ENCODE measurements around the gene DNAJC5G. TPM values are rescaled to one million over a fixed set of nuclear protein-coding genes. Genes with fewer than 3 reads are reported as not detected.
"Not testable (repeated sequence)": the region's sequence is repeated elsewhere in the genome, so short reads cannot be mapped to it uniquely, and the experiment has no call there.

Gene DNAJC5G
- polyA plus RNA-seq, 1 of the 3 experiments (the other 2 are of a cell fraction): 0.18 TPM

DNA sequence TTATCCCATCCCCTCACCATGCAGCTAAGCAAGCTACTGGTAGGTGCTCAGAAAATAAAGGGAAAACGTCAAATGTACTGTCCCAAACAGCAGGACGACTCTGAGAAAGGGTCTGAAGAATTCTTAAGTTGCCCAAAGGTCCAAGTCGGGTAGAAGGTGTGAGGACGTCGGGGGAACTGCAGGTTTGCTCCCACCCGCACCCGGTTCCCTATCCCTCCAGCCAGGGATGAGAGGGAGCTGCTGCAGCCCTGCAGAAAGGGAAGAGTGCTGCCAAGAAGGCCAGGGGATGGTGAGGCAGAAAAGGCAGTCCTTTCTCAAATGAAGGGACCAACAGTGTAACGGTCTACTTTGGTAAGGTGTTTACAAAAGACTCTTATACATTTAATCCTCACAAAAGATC lies 39.9 kb downstream of the DNAJC5G start (continued):
- TF ChIP-seq, protein P1, sequence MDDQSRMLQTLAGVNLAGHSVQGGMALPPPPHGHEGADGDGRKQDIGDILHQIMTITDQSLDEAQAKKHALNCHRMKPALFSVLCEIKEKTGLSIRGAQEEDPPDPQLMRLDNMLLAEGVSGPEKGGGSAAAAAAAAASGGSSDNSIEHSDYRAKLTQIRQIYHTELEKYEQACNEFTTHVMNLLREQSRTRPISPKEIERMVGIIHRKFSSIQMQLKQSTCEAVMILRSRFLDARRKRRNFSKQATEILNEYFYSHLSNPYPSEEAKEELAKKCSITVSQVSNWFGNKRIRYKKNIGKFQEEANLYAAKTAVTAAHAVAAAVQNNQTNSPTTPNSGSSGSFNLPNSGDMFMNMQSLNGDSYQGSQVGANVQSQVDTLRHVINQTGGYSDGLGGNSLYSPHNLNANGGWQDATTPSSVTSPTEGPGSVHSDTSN (IDR thresholded peaks at IDR 0.05): no peak
- TF ChIP-seq, protein P2, sequence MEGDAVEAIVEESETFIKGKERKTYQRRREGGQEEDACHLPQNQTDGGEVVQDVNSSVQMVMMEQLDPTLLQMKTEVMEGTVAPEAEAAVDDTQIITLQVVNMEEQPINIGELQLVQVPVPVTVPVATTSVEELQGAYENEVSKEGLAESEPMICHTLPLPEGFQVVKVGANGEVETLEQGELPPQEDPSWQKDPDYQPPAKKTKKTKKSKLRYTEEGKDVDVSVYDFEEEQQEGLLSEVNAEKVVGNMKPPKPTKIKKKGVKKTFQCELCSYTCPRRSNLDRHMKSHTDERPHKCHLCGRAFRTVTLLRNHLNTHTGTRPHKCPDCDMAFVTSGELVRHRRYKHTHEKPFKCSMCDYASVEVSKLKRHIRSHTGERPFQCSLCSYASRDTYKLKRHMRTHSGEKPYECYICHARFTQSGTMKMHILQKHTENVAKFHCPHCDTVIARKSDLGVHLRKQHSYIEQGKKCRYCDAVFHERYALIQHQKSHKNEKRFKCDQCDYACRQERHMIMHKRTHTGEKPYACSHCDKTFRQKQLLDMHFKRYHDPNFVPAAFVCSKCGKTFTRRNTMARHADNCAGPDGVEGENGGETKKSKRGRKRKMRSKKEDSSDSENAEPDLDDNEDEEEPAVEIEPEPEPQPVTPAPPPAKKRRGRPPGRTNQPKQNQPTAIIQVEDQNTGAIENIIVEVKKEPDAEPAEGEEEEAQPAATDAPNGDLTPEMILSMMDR (IDR thresholded peaks at IDR 0.05): no peak
- TF ChIP-seq YY1 (IDR thresholded peaks at IDR 0.05; ENCODE audit: low read depth) (no peak), FOSL2 (IDR thresholded peaks at IDR 0.05; ENCODE audit: borderline replicate concordance, low read depth) (no peak), SMC3 (IDR thresholded peaks at IDR 0.05; ENCODE audit: low read depth, low read length) (no peak)
- TF ChIP-seq, protein P3, sequence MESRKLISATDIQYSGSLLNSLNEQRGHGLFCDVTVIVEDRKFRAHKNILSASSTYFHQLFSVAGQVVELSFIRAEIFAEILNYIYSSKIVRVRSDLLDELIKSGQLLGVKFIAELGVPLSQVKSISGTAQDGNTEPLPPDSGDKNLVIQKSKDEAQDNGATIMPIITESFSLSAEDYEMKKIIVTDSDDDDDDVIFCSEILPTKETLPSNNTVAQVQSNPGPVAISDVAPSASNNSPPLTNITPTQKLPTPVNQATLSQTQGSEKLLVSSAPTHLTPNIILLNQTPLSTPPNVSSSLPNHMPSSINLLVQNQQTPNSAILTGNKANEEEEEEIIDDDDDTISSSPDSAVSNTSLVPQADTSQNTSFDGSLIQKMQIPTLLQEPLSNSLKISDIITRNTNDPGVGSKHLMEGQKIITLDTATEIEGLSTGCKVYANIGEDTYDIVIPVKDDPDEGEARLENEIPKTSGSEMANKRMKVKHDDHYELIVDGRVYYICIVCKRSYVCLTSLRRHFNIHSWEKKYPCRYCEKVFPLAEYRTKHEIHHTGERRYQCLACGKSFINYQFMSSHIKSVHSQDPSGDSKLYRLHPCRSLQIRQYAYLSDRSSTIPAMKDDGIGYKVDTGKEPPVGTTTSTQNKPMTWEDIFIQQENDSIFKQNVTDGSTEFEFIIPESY (IDR thresholded peaks at IDR 0.05; ENCODE audit: borderline replicate concordance, low read depth): no peak

DNA sequence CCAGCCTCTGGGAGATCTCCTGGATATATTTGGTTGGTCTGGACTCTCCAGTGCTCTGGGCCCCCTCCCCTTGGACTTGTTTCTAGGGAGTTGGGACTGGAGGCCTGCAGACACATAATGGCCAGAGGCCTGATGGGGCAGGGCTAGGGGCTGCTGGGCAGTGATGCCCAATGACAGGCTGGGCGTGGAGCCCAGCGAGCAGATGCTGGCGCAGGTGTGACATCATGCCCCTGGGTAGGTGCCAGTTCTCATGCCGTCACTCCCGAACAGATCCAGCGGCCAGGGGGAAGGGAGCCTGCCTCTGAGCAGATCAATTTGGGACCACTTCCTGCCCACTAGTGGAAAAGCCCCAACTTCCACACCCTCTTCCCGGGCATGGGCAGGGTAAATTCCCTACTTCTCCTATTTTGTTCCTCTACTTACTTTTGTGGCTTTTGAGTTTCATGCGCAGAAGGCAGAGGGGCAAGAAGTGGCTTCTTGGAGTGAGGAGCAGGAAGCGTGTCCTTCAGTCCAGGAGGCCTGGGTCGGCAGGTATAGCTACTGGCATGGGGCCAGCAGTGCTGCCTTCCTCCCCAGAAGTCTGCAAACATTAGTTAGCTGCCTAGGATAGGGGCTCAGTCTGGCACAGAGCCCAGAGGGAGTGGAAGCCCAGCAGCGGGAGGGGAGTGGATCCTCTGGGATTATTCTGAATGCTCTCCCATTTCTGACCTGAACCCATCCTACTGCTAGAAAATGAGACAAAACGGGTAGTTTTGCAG lies 41.6 kb downstream of the DNAJC5G start:
- Histone ChIP-seq H3K4me1 (ENCODE audit: control insufficient read depth in 1 of 2, insufficient read depth in 2 of 2, low read depth in 1 of 2, low read length in 1 of 2) (peaks cover 9 to 21% of the 10 kb centered on the region in 2 experiments; a peak in 3 of 4 replicates), H3K36me3 (replicated peaks in 1 of 2; ENCODE audit: control insufficient read depth in 1 of 2, insufficient read depth in 2 of 2, low read length in 1 of 2) (peaks cover 0 to 16% of the 10 kb centered on the region in 2 experiments), H3K27me3 (ENCODE audit: insufficient read depth) (no peaks in the 10 kb centered on the region), H3K9me3 (no peaks in the 10 kb centered on the region), H3K4me3 (ENCODE audit: low read depth in 2 of 2, low read length in 1 of 2) (no peak overlapping the region), H3K27ac (ENCODE audit: low read depth in 2 of 2, low read length in 1 of 2) (no peak overlapping the region), H3K9ac (no peak overlapping the region), H3K79me2 (ENCODE audit: insufficient read depth) (peaks cover 17% of the 10 kb centered on the region; the same call in 1 of the 2 replicates), H3K9me2 (no peaks in the 10 kb centered on the region), H3F3A (replicated peaks; ENCODE audit: insufficient read depth) (peaks cover 13% of the 10 kb centered on the region), H4K20me1 (ENCODE audit: insufficient read depth) (no peaks in the 10 kb centered on the region), H2AFZ (ENCODE audit: low read depth) (no peak overlapping the region), H3K4me2 (no peak overlapping the region)
- no peak for TF ChIP-seq EP300 (IDR thresholded peaks at IDR 0.05; ENCODE audit: borderline replicate concordance in 1 of 2, low read depth in 1 of 2, low read length in 1 of 2)
- TF ChIP-seq, protein P4, sequence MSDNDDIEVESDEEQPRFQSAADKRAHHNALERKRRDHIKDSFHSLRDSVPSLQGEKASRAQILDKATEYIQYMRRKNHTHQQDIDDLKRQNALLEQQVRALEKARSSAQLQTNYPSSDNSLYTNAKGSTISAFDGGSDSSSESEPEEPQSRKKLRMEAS (IDR thresholded peaks at IDR 0.05; ENCODE audit: low read depth): no peak
- TF ChIP-seq YY1 (IDR thresholded peaks at IDR 0.05; ENCODE audit: low read depth): no peak
- TF ChIP-seq, protein P5, sequence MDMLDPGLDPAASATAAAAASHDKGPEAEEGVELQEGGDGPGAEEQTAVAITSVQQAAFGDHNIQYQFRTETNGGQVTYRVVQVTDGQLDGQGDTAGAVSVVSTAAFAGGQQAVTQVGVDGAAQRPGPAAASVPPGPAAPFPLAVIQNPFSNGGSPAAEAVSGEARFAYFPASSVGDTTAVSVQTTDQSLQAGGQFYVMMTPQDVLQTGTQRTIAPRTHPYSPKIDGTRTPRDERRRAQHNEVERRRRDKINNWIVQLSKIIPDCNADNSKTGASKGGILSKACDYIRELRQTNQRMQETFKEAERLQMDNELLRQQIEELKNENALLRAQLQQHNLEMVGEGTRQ (IDR thresholded peaks at IDR 0.05; ENCODE audit: borderline replicate concordance, low read depth, low read length): no peak
- no peak for TF ChIP-seq RAD21 (IDR thresholded peaks at IDR 0.05; ENCODE audit: low read length)
- TF ChIP-seq ELF1 (IDR thresholded peaks at IDR 0.05): no peak
- TF ChIP-seq TEAD4 (IDR thresholded peaks at IDR 0.05; ENCODE audit: borderline replicate concordance, insufficient read depth): no peak
- TF ChIP-seq NFIC (IDR thresholded peaks at IDR 0.05; ENCODE audit: borderline replicate concordance): no peak
- no peak for TF ChIP-seq TAF1 (IDR thresholded peaks at IDR 0.05; ENCODE audit: borderline replicate concordance, low read depth, low read length)
- ChIA-PET CTCF (interaction anchor here (1.2 to 3.2 kb wide), 3 partner anchors 13 to 37 kb away, joined by 3 to 21 read pairs (median 9); no protein-coding TSS in a partner anchor), POLR2A (no interaction called here)
- 70% methylated on average over 11 of the region's 12 CpGs for whole genome bisulfite sequencing (ENCODE audit: low lambda C conversion rate)
- no peak for DNase-seq

DNA sequence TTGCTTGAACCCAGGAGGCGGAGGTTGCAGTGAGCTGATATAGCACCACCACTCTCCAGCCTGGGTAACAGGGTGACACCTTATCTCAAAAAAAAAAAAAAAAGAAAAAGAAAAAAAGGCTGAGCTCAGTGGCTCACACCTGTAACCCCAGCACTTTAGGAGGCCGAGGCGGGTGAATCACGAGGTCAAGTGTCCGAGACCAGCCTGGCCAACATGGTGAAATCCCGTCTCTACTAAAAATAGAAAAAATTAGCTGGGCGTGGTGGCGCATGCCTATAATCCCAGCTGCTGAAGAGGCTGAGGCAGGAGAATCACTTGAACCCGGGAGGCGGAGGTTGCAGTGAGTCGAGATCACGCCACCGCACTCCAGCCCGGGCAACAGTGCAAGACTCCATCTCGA lies 44.6 kb downstream of the DNAJC5G start:
- H4K20me1 ChIP-seq (ENCODE audit: insufficient read depth); H3K9ac ChIP-seq; H3K9me3 ChIP-seq; DNase-seq; H3K4me3 ChIP-seq (ENCODE audit: low read depth in 2 of 2, low read length in 1 of 2); H3K9me2 ChIP-seq; H3K27ac ChIP-seq (ENCODE audit: low read depth in 2 of 2, low read length in 1 of 2); H2AFZ ChIP-seq (ENCODE audit: low read depth); H3K27me3 ChIP-seq (ENCODE audit: insufficient read depth); POLR2A ChIA-PET; H3K4me2 ChIP-seq: not testable (repeated sequence)
- Histone ChIP-seq H3K79me2 (ENCODE audit: insufficient read depth) (peaks cover 28% of the 10 kb centered on the region; the same call in 1 of the 2 replicates), H3K36me3 (replicated peaks in 1 of 2; ENCODE audit: control insufficient read depth in 1 of 2, insufficient read depth in 2 of 2, low read length in 1 of 2) (peaks cover 0 to 12% of the 10 kb centered on the region in 2 experiments), H3F3A (replicated peaks; ENCODE audit: insufficient read depth) (peaks cover 13% of the 10 kb centered on the region), H3K4me1 (ENCODE audit: control insufficient read depth in 1 of 2, insufficient read depth in 2 of 2, low read depth in 1 of 2, low read length in 1 of 2) (peaks cover 9 to 33% of the 10 kb centered on the region in 2 experiments; a peak in 3 of 4 replicates)
- 94% methylated on average over 15 of the region's 15 CpGs for WGBS (ENCODE audit: low lambda C conversion rate)
- CTCF ChIA-PET: interaction anchor here (1.1 to 3.5 kb wide), 5 partner anchors 12 to 55 kb away, joined by 3 to 21 read pairs (median 6); partner anchors contain the start of gene UCN
